PC-3 (cell line): ENCODE data around the gene WDR81. TPM values are rescaled to one million over a fixed set of nuclear protein-coding genes. Genes with fewer than 3 reads are reported as not detected.

Source experiments
- ATAC-seq: fragments of 200-7000 bp; cut with Tn5 transposase; 2 replicates; pipeline ENCODE4 v1.9.1; 2020; ENCODE audit warnings: mild to moderate bottlenecking, moderate library complexity
- BruUV-seq: library from RNA; stranded (reverse); fragments of 400-500 nt; replicated peaks from 2 replicates; lab custom pipeline; 2021; lab: Mats Ljungman, UMichigan
- CTCF ChIA-PET: fragments of 300-600 bp; sonication (Branson Sonifier 250); formaldehyde crosslinking; loops from one replicate; lab custom pipeline; 2022; ENCODE audit warnings: antibody characterized with exemption; lab: Charles Lee
- POLR2A ChIA-PET: fragments of 300-600 bp; sonication (Branson Sonifier 250); formaldehyde crosslinking; loops from one replicate; lab custom pipeline; 2022; ENCODE audit warnings: antibody characterized with exemption; ENCODE audit not compliant: unreplicated experiment; lab: Charles Lee
- DNase-seq: peaks from one replicate; pipeline ENCODE4 v3.0.0-alpha.2; 2015
- H2AFZ ChIP-seq: fragments of 300-600 bp; sonication (generic); 2 replicates; pipeline ENCODE4 v1.6.0; 2016; ENCODE audit warnings: antibody characterized with exemption, low read length
- H3F3A ChIP-seq: fragments of 300-600 bp; sonication (generic); one replicate; pipeline ENCODE4 v1.6.0; 2017; ENCODE audit warnings: antibody characterized with exemption, low read length, control low read depth, mild to moderate bottlenecking; ENCODE audit not compliant: unreplicated experiment
- H3K27ac ChIP-seq: fragments of 300-600 bp; sonication (generic); 2 replicates; pipeline ENCODE4 v1.5.1; 2016; ENCODE audit warnings: mild to moderate bottlenecking, low read length
- H3K27me3 ChIP-seq: fragments of 300-600 bp; sonication (generic); 2 replicates; pipeline ENCODE4 v1.6.1; 2016; ENCODE audit warnings: low read length, mixed read lengths
- H3K36me3 ChIP-seq: fragments of 300-600 bp; sonication (generic); 2 replicates; pipeline ENCODE4 v1.6.1; 2016; ENCODE audit warnings: low read depth, mixed run types, low read length, mixed read lengths
- H3K4me1 ChIP-seq: fragments of 300-600 bp; sonication (generic); 2 replicates; pipeline ENCODE4 v1.5.1; 2016; ENCODE audit warnings: low read length; ENCODE audit not compliant: insufficient read depth
- H3K4me2 ChIP-seq: fragments of 300-600 bp; sonication (generic); 2 replicates; pipeline ENCODE4 v1.6.0; 2016; ENCODE audit warnings: low read length
- H3K4me3 ChIP-seq: fragments of 300-600 bp; sonication (generic); 2 replicates; pipeline ENCODE4 v1.5.1; 2016; ENCODE audit warnings: mild to moderate bottlenecking, low read length, mixed read lengths
- H3K79me2 ChIP-seq: fragments of 300-600 bp; sonication (generic); 2 replicates; pipeline ENCODE4 v1.6.1; 2017; ENCODE audit warnings: low read length, mixed read lengths
- H3K9ac ChIP-seq: fragments of 300-600 bp; sonication (generic); 2 replicates; pipeline ENCODE4 v1.6.0; 2016; ENCODE audit warnings: mild to moderate bottlenecking, low read length
- H3K9me2 ChIP-seq: fragments of 300-600 bp; sonication (generic); replicated peaks from 2 replicates; pipeline ENCODE4 v1.6.1; 2016; ENCODE audit warnings: mixed run types, low read length, mixed read lengths
- H3K9me3 ChIP-seq: fragments of 300-600 bp; sonication (generic); 2 replicates; pipeline ENCODE4 v1.6.1; 2016; ENCODE audit warnings: low read length, mixed read lengths
- H4K20me1 ChIP-seq: fragments of 300-600 bp; sonication (generic); 2 replicates; pipeline ENCODE4 v1.6.1; 2016; ENCODE audit warnings: low read length, mixed read lengths
- EZH2 ChIP-seq: fragments of 300-600 bp; sonication (generic); IDR thresholded peaks from one replicate; pipeline ENCODE4 v1.6.1; 2017; ENCODE audit warnings: antibody characterized with exemption, mild to moderate bottlenecking, low read length; ENCODE audit not compliant: unreplicated experiment
- EZH2phosphoT487 ChIP-seq: fragments of 300-600 bp; sonication (generic); IDR thresholded peaks from 2 replicates; pipeline ENCODE4 v1.6.1; 2018; ENCODE audit warnings: mild to moderate bottlenecking, antibody characterized with exemption, low read length, borderline replicate concordance
- intact Hi-C: fragments of 100-400 bp; cut with micrococcal nuclease; formaldehyde crosslinking; loops from 2 replicates; pipeline ENCODE4 v1.9.0; 2023
- total RNA-seq: library from RNA; depleted of rRNA; stranded (reverse); fragments of >200 nt; gene quantifications from 2 replicates; pipeline ENCODE4 v1.2.3, GENCODE V29; 2014
- TF ChIP-seq, protein P1 (sequence below): fragments of 300-600 bp; sonication (generic); conservative IDR thresholded peaks from 2 replicates; pipeline ENCODE4 v1.5.1; 2017; ENCODE audit warnings: antibody characterized with exemption, low read depth, mild to moderate bottlenecking, low read length

The WDR81 gene
- total RNA-seq, 1 experiment from 2014 or later: 14.6 TPM

DNA sequence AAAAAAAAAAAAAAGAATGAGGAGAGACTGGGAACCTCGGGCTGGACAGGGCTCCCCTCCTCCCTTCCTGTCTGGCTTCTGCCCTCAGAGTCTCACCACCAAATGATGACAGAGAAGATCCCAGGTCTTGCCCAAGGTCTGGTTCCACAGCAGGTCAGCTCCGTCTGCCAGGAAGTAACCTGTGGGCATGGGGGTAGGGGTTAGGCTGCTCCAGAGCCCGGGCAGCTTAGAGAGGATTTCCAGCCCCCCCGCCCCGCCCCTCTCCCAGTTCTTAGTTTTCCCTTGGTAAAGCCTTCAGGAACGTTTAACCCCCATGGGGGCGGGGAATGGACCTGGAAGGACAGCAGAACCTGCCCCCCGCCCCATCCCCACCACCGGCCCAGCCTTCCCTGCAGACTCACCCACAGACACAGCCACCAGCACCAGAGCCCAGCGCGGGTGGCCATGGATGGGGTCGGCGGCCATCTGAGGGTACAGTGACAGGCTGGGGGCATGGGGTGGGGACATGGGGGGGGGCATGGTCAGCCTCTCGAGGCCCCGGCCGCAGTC lies 15.0 kb upstream of the WDR81 start:
- ATAC-seq: no peak
- Histone ChIP-seq H3K79me2 (peaks cover 31% of the 10 kb centered on the region), H3K4me2 (peak overlapping the region; percentile 93), H3K27ac (no peak overlapping the region), H3K9ac (no peak overlapping the region), H3F3A (peaks cover 13% of the 10 kb centered on the region), H3K9me2 (no peaks in the 10 kb centered on the region), H3K4me1 (peaks cover 33% of the 10 kb centered on the region), H3K27me3 (no peaks in the 10 kb centered on the region), H3K36me3 (peaks cover 21% of the 10 kb centered on the region), H3K9me3 (no peaks in the 10 kb centered on the region), H3K4me3 (no peak overlapping the region), H2AFZ (no peak overlapping the region), H4K20me1 (peaks cover 31% of the 10 kb centered on the region)
- ChIA-PET CTCF (no interaction called here), POLR2A (no interaction called here)
- no TSS peak for BruUV-seq
- intact Hi-C loops: no loop called here
- no peak for TF ChIP-seq EZH2phosphoT487
- no peak for DNase-seq

DNA sequence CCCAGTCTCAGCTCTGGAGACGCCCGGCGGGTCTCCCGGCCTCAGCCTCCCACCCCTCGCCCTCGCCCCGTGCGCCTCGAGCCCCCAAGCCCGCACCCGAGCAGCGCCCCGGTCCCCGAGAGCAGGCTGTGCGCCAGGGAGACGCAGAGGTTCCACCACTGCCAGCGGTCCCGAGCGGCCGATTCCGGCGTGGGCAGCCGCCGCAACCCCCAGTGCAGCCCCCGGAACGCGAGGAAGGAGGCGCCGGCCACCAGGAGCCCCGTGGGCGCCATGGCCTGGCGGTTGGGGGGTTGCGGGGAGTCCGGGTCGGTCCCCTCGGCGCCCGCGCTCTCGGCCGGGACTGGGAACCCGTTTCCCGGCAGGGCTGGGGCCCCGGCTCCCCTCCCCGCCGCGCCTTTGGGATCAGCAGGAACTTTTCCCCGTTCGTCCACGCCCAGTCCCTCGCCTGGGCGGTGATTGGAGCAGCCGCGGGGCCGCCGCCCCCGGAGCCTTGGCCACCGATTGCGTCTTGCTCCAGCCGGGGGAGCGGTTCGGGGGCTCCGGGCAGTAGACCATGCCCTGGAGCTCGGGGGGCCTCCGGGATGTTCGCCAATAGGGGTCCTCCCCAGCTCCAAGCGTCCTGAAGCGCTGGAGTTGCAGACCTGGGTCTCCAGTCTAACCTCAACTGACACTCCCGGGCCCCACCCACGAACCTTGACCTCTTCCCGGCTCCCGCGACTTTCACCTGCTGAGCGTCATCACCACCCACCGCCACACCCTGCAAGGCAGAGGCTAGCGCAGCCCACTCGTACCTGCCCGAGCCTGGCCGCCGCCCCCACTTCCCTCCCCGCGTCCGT lies 14.3 kb upstream of the WDR81 start, which contains the start of gene TLCD2:
Gene TLCD2, minus strand, starts transcription at position 407 of the 836 bp plus-strand sequence. Its CDS starts 135 bp downstream, at position 272.
- POLR2A ChIA-PET: interaction anchor here (0.5 to 0.6 kb wide), 2 partner anchors 10 to 12 kb away, joined by 3 to 7 read pairs; no protein-coding TSS in a partner anchor

More for the DNA sequence above, 14.3 kb upstream of the WDR81 start, which contains the start of gene TLCD2:
- intact Hi-C loops: loop anchor here (2.0 kb wide), 1 partner anchor 25 kb away; the partner anchor contains the start of gene PRPF8
- peak within 1 kb of the TSS; percentile 93 for H3K4me2 ChIP-seq
- H4K20me1 ChIP-seq: peaks cover 35% of the 10 kb centered on the region
- CTCF ChIA-PET: no interaction called here
- peaks cover 21% of the 10 kb centered on the region for H3K36me3 ChIP-seq
- peaks cover 38% of the 10 kb centered on the region for H3K79me2 ChIP-seq
- no TSS peak for BruUV-seq
- peak within 1 kb of the TSS; percentile 70 for H3K4me3 ChIP-seq
- peaks cover 33% of the 10 kb centered on the region for H3K4me1 ChIP-seq
- peak within 1 kb of the TSS; percentile 45; the same call in 1 of the 2 replicates for H2AFZ ChIP-seq
- H3K9me3 ChIP-seq: no peaks in the 10 kb centered on the region
- ATAC-seq: peak; percentile 61
- H3K27me3 ChIP-seq: no peaks in the 10 kb centered on the region
- peak within 1 kb of the TSS; percentile 63 for H3K9ac ChIP-seq
- DNase-seq: peak; percentile 62
- no peak for TF ChIP-seq EZH2
- TF ChIP-seq, protein P1, sequence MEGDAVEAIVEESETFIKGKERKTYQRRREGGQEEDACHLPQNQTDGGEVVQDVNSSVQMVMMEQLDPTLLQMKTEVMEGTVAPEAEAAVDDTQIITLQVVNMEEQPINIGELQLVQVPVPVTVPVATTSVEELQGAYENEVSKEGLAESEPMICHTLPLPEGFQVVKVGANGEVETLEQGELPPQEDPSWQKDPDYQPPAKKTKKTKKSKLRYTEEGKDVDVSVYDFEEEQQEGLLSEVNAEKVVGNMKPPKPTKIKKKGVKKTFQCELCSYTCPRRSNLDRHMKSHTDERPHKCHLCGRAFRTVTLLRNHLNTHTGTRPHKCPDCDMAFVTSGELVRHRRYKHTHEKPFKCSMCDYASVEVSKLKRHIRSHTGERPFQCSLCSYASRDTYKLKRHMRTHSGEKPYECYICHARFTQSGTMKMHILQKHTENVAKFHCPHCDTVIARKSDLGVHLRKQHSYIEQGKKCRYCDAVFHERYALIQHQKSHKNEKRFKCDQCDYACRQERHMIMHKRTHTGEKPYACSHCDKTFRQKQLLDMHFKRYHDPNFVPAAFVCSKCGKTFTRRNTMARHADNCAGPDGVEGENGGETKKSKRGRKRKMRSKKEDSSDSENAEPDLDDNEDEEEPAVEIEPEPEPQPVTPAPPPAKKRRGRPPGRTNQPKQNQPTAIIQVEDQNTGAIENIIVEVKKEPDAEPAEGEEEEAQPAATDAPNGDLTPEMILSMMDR: no peak
- no peak for TF ChIP-seq EZH2phosphoT487
- peak within 1 kb of the TSS; percentile 57 for H3K27ac ChIP-seq
- no peaks in the 10 kb centered on the region for H3K9me2 ChIP-seq
- H3F3A ChIP-seq: peaks cover 13% of the 10 kb centered on the region
